Stimulated activated naive CD8-positive, alpha-beta T cell treated with anti-CD3 and anti-CD28 coated beads, Interleukin-15, Interleukin-2, amounts not matched to agents 100 U/mL and 50 U/mL, for 24 hours (primary cell): ENCODE measurements around the gene TMEM234.

Experiments used
- ATAC-seq: fragments of 150-1000 bp; cut with Tn5 transposase; one replicate; pipeline ENCODE4 v1.10.0; 2021
- DNase-seq: peaks from one replicate; pipeline ENCODE4 v3.0.0; 2021

The TMEM234 gene

GRCh38 chr1:32178380-32179192 is 43.6 kb downstream of the TMEM234 start:
- no peak for DNase-seq
- no peak for ATAC-seq

DNA sequence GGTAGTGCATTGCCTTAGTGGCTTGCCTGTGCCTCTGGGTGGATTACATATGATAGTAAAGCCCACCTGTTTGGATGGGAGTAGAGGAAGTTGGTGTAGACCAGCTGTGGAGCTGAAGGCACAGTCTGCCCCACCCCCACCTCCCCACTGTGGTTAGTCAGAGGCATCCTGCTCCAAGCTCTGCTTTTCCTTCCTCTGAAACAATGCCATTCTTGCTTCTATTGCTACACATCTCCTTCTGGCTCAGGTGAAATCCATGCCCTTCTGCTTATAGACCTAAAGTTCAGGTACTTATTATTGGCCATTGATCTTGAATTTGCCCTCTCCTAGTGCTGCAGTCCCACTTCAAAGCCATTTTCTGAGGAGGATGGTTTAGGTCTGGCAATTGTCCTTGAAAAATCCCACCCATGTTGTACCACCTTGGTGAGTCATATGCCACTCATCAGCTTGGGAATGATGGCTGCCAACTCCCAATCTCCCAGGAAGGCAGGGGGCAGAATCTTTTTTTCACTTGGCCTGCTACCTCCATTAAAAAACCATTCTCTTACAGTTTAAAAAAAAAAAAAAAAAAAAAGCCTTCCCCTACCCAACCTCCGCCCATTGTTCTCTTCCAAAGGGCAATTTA is 49.4 kb downstream of the TMEM234 start:
- DNase-seq (no peak), ATAC-seq (no peak)

DNA sequence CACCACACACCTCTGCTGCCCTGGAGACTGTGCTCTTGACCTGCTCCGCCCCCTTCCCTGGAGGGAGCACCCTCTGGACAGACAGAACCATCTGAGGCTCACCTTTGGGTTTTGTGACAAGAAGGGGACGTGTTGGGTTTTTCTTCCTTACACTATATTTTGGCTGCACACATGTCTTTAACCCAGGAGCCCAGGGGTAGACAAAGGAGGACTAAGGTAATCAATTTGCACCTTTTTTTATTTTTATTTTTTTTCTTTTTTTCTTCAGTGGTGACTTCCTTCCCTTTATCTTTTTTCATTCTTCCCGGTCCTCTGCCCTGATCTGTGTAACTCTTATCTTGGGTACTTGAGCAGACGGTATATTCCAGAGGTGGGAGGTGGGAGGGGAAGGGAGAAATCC is 51.2 kb downstream of the TMEM234 start:
- ATAC-seq (no peak), DNase-seq (no peak)
